ENCODE results near the gene PACRG.
A peak's percentile ranks its signal among the peaks of the same experiment; 100 is the strongest.

The PACRG gene

GRCh38 chr6:162710936-162711335 lies 16.8 kb upstream of the PACRG start:
- DNase-seq (ENCODE audit: low spot score) = no peak

- DNase-seq (ENCODE audit: low spot score) = no peak
Observed at GRCh38 chr6:162711376-162711775, 16.4 kb upstream of the PACRG start.

- DNase-seq (ENCODE audit: low spot score) = no peak
Observed at GRCh38 chr6:162712694-162713093, 15.1 kb upstream of the PACRG start.

- DNase-seq (ENCODE audit: low spot score) = no peak
Observed at GRCh38 chr6:162713974-162714780, 13.6 kb upstream of the PACRG start.

GRCh38 chr6:162715601-162716000 lies 12.2 kb upstream of the PACRG start:
- no peak for DNase-seq (ENCODE audit: low spot score)

- no peak for DNase-seq (ENCODE audit: low spot score)
Observed at GRCh38 chr6:162719528-162719927, 8.2 kb upstream of the PACRG start.

GRCh38 chr6:162721404-162721687 lies 6.4 kb upstream of the PACRG start:
- DNase-seq (ENCODE audit: low spot score) = no peak

GRCh38 chr6:162722226-162722625 lies 5.5 kb upstream of the PACRG start:
- no peak for DNase-seq (ENCODE audit: low spot score)

GRCh38 chr6:162722633-162723032 lies 5.1 kb upstream of the PACRG start:
- no peak for DNase-seq (ENCODE audit: low spot score)

GRCh38 chr6:162726947-162727321 lies 840 bp upstream of the PACRG start:
- peak; percentile 24 for DNase-seq (ENCODE audit: low spot score)

GRCh38 chr6:162728197-162728596 lies 423 bp downstream of the PACRG start:
- DNase-seq (ENCODE audit: low spot score) = peak; percentile 40

GRCh38 chr6:162728706-162729105 lies 932 bp downstream of the PACRG start:
- DNase-seq (ENCODE audit: low spot score) = no peak

- DNase-seq (ENCODE audit: low spot score) = no peak
Observed at GRCh38 chr6:162730502-162730901, 2.7 kb downstream of the PACRG start.

GRCh38 chr6:162733489-162733888 lies 5.7 kb downstream of the PACRG start:
- DNase-seq (ENCODE audit: low spot score) = no peak

GRCh38 chr6:162736961-162737360 lies 9.2 kb downstream of the PACRG start:
- no peak for DNase-seq (ENCODE audit: low spot score)

- DNase-seq (ENCODE audit: low spot score) = no peak
Observed at GRCh38 chr6:162750776-162751175, 23.0 kb downstream of the PACRG start.

- no peak for DNase-seq (ENCODE audit: low spot score)
Observed at GRCh38 chr6:162751211-162751859, 23.6 kb downstream of the PACRG start.

- DNase-seq (ENCODE audit: low spot score) = no peak
Observed at GRCh38 chr6:162753775-162754174, 26.0 kb downstream of the PACRG start.

GRCh38 chr6:162770136-162770535 lies 42.4 kb downstream of the PACRG start:
- DNase-seq (ENCODE audit: low spot score) = no peak

- DNase-seq (ENCODE audit: low spot score) = no peak
Observed at GRCh38 chr6:162770955-162771354, 43.2 kb downstream of the PACRG start.

GRCh38 chr6:162772466-162772865 lies 44.7 kb downstream of the PACRG start:
- no peak for DNase-seq (ENCODE audit: low spot score)

- no peak for DNase-seq (ENCODE audit: low spot score)
Observed at GRCh38 chr6:162773996-162774395, 46.2 kb downstream of the PACRG start.

- DNase-seq (ENCODE audit: low spot score) = no peak
Observed at GRCh38 chr6:162777091-162777490, 49.3 kb downstream of the PACRG start.

- DNase-seq (ENCODE audit: low spot score) = no peak
Observed at GRCh38 chr6:162778603-162779002, 50.8 kb downstream of the PACRG start.

All from globus pallidus (tissue), 1 donor.